NCI-H748 (cell line): ENCODE results near the gene EDA.

Experiments used
- DNase-seq: peaks from one replicate; lab custom pipeline; 2025; ENCODE audit not compliant: unreplicated experiment; lab: John Stamatoyannopoulos, UW

Gene EDA

DNA sequence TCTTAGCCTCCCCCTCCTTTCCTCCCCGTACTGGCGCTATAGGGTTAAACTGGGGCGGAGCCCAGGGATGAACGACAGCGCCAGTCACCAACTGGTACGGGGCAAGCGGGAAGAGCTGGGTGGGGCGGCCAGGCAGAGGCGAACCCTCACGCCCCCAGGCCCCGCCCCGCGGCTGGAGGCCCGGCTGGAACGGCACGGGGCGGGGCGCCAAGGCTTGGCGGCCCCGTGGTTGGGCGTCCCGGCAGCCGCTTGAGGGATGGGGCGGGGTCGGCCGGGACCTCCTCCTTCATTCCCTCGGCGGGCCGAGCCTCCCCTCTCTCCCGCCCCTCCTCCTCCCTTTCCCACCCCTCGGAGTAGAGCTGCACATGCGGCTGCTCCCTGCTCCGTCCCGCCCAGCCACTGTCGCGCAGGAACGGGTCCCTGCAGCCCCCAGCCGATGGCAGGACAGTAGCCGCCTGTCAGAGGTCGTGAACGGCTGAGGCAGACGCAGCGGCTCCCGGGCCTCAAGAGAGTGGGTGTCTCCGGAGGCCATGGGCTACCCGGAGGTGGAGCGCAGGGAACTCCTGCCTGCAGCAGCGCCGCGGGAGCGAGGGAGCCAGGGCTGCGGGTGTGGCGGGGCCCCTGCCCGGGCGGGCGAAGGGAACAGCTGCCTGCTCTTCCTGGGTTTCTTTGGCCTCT is at the start of gene EDA:
EDA (plus strand) TSS at position 335 of the 678 bp plus-strand sequence.
- peak; percentile 85 for DNase-seq

DNA sequence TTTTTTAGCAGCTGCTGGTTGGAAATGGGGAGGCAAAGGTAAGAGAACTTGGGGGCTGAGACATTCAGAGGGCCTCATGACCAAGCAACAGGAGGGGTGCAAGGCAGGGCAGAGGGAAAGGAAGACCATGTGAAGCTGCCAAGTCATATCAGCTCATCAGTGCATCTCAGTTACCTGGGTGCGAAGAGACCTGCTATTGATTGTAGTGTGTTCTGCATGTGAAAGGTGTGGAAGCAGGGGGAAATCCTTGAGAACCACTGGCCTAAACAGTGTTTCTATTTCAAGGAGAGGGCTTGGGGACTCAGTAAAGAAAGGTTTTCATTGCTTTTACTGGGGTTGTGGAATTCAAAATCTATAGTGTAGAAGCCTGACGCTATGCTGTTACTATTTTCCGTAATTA is 47.1 kb upstream of the EDA start:
- no peak for DNase-seq

DNA sequence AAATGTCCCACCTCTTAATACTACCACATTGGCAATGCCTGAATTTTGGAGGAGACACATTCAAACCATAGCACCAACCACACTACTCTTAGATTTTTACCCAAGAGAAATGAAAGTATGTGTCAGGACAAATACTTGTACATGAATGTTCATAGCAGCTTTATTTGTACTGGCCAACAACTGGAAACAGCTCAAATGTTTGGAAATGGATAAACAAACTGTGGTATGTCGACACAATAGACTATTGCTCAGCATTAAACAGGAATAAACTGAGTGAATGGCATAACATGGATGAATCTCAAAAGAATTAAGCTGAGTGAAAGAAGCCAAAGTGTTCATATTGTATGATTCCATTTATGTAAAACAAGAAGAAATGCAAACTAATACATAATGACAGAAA is 18.5 kb upstream of the EDA start:
- no peak for DNase-seq

DNA sequence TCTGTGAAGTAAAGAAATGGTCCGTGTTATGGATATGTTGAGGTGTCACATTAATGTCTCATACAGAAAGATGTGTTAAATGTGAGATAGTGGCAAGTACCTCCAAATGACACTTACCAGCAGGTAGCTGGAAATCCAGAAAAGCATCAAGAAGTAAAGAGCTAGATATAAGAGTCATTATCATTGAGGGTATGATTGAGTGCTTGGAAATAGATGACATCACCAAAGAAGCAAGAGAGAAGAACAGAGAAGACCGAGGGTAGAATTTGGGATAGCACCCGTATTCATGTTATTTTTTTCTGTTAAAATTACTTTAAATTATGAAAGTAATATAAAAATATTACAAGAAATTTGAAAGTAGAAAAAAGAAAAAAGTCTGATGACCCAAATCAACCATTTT is 15.7 kb upstream of the EDA start:
- no peak for DNase-seq

DNA sequence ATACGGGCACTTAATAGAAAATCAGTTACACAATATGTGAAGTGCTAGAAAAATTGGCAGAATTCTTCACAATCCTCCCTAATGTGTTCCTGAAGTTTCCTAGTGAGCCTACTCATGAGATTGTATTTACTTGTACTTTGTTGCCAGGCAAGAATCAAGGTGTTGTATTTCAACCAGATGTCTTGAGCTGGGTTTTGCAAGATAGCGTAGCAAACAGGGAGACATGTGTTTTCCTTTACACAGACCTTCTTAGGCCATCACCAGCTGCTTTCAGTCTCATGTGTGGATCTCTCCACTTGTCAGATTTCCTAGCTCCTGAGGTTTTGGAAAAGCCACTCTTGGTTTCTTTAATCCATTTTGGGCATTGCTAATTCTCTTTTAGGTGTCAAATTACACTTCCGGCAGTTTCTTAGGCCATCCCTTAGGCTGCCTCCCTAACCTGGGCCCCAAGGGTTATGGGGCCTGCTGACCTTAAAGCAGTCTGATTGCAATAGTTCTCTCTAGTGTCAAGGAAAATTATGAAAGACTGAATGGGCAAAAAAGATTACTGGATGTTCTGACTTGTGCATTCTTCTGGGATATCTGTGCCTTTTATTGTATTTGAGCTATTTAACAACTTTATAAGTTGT is 12.2 kb upstream of the EDA start:
- DNase-seq: no peak

DNA sequence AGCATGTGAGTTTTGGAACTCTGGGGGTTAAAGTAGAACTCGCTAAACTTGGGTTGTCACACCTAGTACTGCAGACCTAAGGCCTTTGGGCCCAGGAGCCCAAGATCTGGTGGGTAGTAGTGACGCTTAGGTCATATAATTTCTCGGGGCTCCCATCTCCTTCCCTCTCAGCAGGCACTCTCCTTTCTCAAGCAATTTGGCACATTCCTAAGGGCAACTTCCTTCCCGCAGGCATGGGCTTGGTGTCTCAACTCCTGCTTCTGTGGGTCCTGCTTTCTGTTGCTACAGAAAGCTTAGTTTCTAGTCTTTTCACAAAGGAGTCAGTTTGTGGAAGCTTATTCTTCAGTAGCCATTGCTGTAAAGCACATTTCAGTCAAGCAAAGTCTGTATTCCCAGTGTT is 10.4 kb upstream of the EDA start:
- no peak for DNase-seq

DNA sequence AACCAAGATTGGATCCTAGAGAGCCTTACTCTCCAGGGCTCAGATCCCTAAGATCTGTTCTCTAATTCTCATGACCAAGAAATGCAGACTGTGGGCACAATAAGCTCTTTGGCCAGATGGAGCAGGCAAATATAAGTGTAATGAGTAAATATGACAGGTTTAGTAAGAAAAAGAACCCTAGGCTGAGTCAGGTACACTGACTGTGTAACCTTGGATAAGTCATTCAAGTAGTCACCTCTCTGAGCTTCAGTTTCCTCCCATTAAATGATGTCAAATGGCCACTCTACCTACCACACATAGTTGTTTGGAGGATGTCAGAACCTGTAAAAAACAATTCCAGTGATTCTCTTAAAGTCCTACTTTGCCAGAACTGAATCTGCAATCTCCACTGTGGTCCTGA is 8.3 kb upstream of the EDA start:
- no peak for DNase-seq

DNA sequence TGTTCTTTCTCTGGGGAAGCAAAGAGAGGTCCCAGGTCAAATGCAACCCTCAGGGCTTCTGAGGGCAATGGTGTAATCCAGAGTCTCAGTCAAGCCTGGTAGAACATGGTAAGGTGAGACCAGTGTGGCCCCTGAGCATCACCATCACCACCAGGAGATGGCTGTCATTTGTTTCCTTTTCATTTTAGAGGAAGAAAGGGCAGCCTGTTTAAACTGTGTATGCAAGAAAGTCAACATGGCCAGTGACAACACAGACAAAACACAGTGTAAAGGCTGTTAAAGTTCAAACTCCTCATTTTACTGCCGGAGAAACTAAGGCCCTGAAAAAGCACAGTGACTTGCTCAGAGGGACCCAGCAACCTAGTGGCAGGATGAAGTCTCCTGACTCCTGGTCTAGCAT is 2.0 kb upstream of the EDA start:
- no peak for DNase-seq

DNA sequence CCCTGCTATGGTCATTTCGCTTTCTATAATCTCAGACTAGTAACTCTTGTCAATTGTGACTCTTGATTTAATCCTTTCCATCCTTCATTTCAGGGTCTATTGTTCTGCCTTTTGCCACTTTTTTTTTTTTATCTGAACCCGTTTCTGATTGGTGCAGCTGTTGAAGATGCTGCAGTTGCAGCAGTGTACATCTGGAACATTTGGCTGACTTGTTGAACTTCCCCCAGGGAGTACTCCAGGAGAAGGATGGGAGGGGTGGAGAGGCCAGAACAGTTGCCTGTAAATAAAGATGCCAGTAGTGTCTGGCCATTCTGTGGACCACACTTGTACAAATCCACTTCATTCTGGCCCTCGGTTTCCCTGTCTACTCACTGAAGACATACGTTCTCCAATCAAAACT is 1.0 kb upstream of the EDA start:
- no peak for DNase-seq

DNA sequence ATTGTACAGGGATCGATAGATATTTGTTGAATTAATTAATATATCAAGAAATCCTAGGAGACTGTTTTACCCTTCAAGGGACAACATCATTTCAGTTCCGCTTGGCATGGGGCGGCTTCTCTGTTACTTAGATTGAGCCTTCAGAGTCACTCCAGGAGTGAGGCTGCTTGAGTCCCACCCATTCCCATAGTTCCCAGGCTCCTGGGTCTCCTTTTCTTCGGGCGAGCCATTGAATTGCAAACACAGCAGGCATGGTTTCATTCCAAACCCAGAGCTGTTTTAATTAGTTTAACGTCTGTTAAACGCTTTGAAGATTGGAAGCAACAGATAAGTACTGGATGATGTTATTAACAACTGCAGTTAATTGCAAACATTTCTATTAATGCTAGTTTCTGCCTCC is 571 bp upstream of the EDA start:
- DNase-seq: no peak

DNA sequence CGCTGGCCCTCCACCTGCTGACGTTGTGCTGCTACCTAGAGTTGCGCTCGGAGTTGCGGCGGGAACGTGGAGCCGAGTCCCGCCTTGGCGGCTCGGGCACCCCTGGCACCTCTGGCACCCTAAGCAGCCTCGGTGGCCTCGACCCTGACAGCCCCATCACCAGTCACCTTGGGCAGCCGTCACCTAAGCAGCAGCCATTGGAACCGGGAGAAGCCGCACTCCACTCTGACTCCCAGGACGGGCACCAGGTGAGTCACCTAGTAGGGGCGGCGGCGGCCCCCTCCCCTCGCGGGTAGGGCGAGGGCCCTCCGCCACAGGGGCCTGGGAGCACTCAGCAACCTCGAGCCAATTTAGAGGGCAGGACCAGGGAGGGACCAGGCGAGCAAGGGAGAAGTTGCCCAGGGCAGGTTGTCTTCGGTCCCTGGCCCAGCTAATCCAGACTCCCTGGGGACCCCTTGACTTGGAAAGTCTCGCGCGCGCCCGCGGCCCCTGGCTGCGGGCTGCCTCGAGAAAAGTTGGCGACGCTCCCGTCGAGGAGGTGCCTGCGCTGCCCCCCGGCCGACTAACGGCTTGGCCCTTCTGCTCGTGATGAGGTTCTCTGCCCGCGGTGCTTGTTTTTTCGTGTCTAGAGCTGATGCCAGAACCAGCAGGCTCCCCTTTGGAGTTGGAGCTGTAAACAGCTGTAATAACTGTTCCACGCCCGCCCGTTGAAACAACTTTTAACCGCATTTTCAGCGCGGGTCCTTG is 717 bp downstream of the EDA start:
- DNase-seq: peak; percentile 33

DNA sequence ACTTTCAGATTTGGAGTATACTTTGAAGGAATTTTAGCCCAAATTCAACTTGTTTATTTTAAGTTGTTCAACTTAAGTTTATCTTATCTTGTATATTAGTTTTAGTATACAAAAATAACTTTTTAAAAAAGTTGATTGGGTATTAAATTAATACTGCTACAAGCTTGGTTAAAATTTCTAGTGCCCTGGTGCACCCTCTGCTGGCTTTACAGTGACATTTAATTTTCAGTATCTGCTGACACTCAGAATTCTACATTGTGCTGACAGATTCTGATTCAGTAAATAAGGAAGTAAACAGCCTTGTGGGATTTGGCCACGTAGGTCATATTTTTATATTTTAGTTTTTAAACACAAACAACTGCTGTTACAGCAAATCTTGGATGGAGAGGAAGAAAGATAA is 2.9 kb downstream of the EDA start:
- peak; percentile 4 for DNase-seq

DNA sequence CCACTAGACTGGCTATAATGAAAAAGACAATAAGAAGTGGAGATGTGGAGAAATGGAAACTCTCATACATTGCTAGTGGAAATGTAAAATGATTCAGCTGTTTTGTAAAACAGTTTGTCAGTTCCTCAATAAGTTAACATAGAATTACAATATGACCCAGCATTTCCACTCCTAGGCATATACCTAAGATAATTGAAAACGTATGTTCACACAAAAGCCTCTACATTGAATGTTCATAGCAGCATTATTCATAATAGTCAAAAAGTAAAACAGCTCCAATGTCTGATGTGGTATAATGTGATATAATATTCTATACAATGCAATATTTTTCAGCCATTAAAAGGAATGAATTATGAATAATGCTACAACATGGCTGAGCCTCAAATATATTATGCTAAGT is 10.2 kb downstream of the EDA start:
- DNase-seq: no peak

DNA sequence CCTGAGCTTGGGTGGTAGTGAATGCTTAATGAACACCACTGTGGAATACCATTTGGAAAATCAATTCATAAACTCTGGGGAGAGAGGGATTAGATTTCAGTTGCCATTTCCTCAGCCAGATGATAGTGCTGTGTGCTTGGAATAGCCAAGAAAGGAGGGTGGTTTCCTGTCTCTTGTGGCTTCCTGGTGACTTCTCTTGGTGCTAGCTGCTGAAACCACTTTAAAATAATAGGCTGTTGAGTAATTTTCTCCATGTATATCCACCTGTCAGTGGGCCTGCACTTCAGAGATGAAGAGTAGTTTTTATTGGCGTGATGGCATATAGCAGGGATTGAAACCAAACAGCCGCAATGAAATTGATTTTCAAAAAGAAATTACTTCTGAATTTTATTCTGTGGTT is 11.8 kb downstream of the EDA start:
- no peak for DNase-seq

DNA sequence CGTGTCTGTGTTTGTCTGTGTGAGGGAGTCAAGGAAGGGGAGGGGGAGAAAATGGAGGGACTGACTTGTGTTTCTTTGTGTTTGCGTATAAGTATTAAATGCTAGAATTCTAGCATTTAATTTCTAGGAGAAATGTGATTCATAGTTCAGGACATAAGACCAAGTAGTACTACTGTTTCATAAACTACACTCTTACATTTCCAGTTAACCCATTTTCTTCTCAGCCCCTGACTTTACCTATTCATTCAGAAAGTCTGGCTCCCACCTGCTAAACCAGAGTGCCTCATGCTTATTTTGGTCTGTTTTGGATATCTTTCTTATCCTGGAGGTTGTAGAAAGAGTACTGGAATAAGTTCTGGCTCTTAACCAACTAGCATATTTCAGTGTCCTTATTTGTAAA is 14.2 kb downstream of the EDA start:
- DNase-seq: no peak

DNA sequence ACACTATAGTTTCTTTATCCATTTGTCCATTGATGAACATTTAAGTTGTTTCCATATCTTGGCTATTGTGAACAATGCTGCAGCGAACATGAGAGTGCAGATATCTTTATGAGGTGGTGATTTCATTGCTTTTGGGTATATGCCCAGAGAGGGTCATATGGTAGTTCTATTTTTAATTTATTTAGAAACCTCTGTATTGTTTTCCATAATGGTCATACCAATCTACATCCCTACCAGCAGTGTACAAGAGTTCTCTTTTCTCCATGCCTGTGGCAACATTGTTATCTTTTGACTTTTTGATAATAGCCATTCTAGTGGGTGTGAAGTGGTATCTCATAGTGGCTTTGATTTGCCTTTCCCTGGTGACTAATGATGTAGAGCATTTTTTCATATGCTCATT is 48.8 kb downstream of the EDA start:
- DNase-seq: no peak

DNA sequence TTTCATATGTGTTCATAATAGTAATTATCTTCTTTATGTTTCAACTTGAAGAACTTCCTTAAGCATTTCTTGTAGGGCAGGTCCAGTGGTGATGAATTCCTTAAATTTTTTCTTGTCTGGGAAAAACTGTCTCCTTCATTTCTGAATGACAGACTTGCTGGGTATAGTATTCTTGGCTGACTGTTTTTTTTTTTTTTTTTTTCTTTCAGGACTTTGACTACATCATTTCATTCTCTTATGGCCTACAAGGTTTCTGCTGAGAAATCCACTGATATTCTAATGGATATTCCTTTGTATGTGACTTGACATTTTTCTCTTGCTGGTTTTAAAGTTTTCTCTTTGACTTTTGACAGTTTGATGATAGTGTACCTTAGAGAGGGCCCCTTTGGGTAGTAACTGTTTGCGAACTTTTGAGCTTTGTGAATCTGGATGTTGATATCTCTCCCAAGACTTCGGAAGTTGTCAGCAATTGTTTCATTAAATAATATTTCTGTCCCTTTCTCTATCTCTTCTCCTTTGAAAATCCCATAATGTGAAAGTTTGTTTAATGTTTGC is 54.2 kb downstream of the EDA start:
- no peak for DNase-seq

DNA sequence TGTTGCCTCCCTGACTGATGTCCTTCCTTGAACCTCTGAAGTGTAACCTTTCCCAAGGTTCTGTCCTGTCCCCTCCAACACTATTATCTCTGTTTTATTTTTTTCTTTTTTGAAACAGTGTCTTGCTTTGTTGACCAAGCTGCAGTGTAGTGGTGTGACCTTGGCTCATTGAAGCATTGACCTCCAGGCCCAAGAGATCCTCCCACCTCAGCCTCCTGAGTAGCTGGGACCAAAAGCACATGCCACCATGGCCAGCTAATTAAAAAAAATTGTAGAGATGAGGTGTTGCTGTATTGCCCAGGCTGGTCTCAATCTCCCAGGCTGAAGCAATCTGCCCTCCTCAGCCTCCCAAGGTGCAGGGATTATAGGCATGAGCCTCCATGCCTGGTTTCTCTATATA is 59.0 kb downstream of the EDA start:
- DNase-seq: no peak

DNA sequence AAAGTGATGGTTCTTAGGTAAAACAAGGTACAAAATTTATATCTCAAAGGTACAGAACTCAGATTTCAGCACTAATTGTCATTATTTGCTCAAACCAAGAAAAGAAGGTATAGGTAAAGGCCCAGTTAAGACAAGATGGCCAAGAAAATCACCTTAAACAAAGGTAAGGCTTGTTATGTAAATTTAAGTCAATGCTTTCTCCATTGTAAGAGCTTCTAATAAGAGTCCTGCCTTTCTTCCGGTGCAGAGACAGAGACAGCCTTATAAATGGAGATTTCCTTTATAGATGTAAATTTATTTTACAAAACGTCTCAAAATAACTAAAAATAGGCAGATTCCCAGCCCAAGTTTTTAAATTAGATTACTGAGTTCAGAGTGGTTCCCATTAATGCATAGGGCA is 89.9 kb downstream of the EDA start:
- DNase-seq: no peak

DNA sequence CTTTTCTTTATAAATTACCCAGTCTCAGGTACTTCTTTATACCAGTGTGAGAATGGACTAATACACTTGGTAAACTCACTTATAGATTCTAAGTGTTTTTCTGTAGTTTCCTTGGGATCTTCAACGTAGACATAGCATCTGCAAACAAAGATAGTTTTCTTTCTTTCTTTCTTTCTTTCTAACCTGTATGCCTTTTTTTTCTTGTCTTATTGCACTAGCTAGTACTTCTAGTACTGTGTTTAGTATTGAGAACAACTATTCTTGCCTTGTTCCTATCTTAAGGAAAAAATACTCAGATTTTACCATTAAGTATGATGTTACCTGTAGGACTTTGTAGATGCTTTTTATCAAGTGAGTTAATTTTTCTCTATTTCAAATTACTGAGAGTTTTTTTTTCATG is 102.2 kb downstream of the EDA start:
- no peak for DNase-seq

DNA sequence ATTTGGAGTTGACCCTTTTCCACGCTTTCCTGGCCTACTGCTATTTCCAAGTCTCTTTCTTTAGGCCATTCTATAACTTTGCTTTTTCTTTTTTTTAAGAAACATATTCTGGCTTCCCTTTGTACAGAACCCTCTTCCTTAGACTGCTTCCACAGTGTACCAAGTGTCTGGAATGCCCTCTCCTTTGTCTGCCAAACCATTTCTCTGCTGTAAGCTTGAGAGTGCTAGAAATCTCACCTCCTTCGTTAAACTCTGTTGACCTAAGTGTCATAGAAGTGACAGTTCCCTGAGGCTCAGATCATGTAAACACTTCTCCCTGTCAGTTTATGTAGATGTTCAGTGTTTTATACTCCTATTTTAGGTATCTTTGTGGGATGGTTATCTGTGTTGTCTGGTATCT is 108.4 kb downstream of the EDA start:
- no peak for DNase-seq

DNA sequence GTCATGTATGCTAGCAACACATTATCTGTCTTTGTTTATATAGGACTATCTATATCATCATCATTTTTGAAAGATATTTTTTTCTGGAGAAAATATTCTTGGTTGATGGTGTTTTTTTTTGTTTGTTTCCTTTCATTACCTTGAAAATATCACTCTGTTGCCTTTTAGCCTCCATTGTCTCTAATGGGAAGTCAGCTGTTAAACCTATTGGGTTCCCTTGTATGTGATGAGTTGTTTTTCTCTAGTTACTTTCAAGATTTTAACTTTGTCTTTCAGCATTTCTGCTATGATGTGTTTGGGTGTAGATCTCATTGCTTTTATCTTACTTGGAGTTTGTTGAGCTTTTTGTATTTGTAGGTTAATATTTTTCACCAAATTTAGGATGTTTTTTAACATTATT is 124.4 kb downstream of the EDA start:
- no peak for DNase-seq
